Smooth muscle cell (in vitro differentiated cells): ENCODE measurements around the gene ACAA1. TPM values are rescaled to one million over a fixed set of nuclear protein-coding genes. Genes with fewer than 3 reads are reported as not detected.

Source experiments
- DNase-seq: peaks from one replicate; lab custom pipeline; 2025; ENCODE audit not compliant: unreplicated experiment; lab: John Stamatoyannopoulos, UW
- H2AFZ ChIP-seq: fragments of 200-600 bp; sonication (generic); 2 replicates; pipeline ENCODE4 v1.6.0; 2016; ENCODE audit warnings: antibody characterized with exemption, low read depth, mild to moderate bottlenecking
- H3F3A ChIP-seq: fragments of 200-600 bp; sonication (generic); 2 replicates; pipeline ENCODE4 v1.6.0; 2017; ENCODE audit warnings: antibody characterized with exemption, low read depth
- H3K27ac ChIP-seq: fragments of 200-600 bp; sonication (generic); 2 replicates; pipeline ENCODE4 v1.5.1; 2016; ENCODE audit warnings: low read depth, mild to moderate bottlenecking
- H3K27me3 ChIP-seq: fragments of 200-600 bp; sonication (generic); 2 replicates; pipeline ENCODE4 v1.6.1; 2016; ENCODE audit warnings: low read depth, mild to moderate bottlenecking
- H3K36me3 ChIP-seq: fragments of 200-600 bp; sonication (generic); 2 replicates; pipeline ENCODE4 v1.5.1; 2016; ENCODE audit warnings: low read depth
- H3K4me1 ChIP-seq: fragments of 200-600 bp; sonication (generic); 2 replicates; pipeline ENCODE4 v1.5.1; 2016; ENCODE audit warnings: low read depth
- H3K4me2 ChIP-seq: fragments of 200-600 bp; sonication (generic); 2 replicates; pipeline ENCODE4 v1.6.0; 2016; ENCODE audit warnings: mild to moderate bottlenecking
- H3K4me3 ChIP-seq: fragments of 200-600 bp; sonication (generic); 2 replicates; pipeline ENCODE4 v1.5.1; 2016; ENCODE audit warnings: mild to moderate bottlenecking
- H3K79me2 ChIP-seq: fragments of 200-600 bp; sonication (generic); 2 replicates; pipeline ENCODE4 v1.6.0; 2016; ENCODE audit warnings: low read depth, mild to moderate bottlenecking
- H3K9ac ChIP-seq: fragments of 200-600 bp; sonication (generic); 2 replicates; pipeline ENCODE4 v1.6.0; 2016; ENCODE audit warnings: low read depth
- H3K9me3 ChIP-seq: fragments of 200-600 bp; sonication (generic); replicated peaks from 2 replicates; pipeline ENCODE4 v1.5.1; 2016; ENCODE audit warnings: low read depth
- H4K20me1 ChIP-seq: fragments of 200-600 bp; sonication (generic); 2 replicates; pipeline ENCODE4 v1.6.0; 2016; ENCODE audit warnings: low read depth
- CTCF ChIP-seq: fragments of 200-600 bp; sonication (generic); IDR thresholded peaks from 2 replicates; pipeline ENCODE4 v1.5.1; 2017; ENCODE audit warnings: borderline replicate concordance, mild to moderate bottlenecking, antibody characterized with exemption; ENCODE audit not compliant: insufficient read depth, poor library complexity, severe bottlenecking
- WGBS: methylation state at CpG from one replicate; pipeline ENCODE4 v1.1.7; 2016; ENCODE audit warnings: low lambda C conversion rate; 5-methylcytosine and 5-hydroxymethylcytosine counted together
- polyA plus RNA-seq: library from polyadenylated mRNA; unstranded; fragments of >200 nt; fragmentation: Nextera tagmentation; extraction: Ambion mirVana; gene quantifications from 2 replicates; pipeline ENCODE4 v1.2.1, GENCODE V29; 2016
- total RNA-seq: library from RNA; depleted of rRNA; stranded (reverse); fragments of >200 nt; gene quantifications from 2 replicates; pipeline ENCODE4 v1.2.3, GENCODE V29; 2014

Gene ACAA1
- total and polyA plus RNA-seq, 2 experiments from 2014 or later, result 22.7 to 41.8 TPM

- no peak for TF ChIP-seq CTCF
- H3K27me3 ChIP-seq, result peaks cover 10% of the 10 kb centered on the region
- H3K4me3 ChIP-seq, result no peak overlapping the region
- H3K9me3 ChIP-seq, result no peaks in the 10 kb centered on the region
- H4K20me1 ChIP-seq, result no peaks in the 10 kb centered on the region
- H2AFZ ChIP-seq, result no peak overlapping the region
- peaks cover 13% of the 10 kb centered on the region for H3K4me1 ChIP-seq
- DNase-seq, result no peak
- H3K4me2 ChIP-seq, result no peak overlapping the region
- no peak overlapping the region for H3K27ac ChIP-seq
- no peak overlapping the region for H3K9ac ChIP-seq
- no peaks in the 10 kb centered on the region for H3K79me2 ChIP-seq
- WGBS, result 90% methylated on average over 3 of the region's 3 CpGs
- no peaks in the 10 kb centered on the region for H3F3A ChIP-seq
- H3K36me3 ChIP-seq, result no peaks in the 10 kb centered on the region
Observed at GRCh38 chr3:38094999-38095398, 41.9 kb downstream of the ACAA1 start.

GRCh38 chr3:38090453-38090852, 46.5 kb downstream of the ACAA1 start:
- no peaks in the 10 kb centered on the region for H4K20me1 ChIP-seq
- H3K27ac ChIP-seq, result no peak overlapping the region
- no peak overlapping the region for H3K4me3 ChIP-seq
- H3K27me3 ChIP-seq, result peaks cover 10% of the 10 kb centered on the region
- no peaks in the 10 kb centered on the region for H3F3A ChIP-seq
- no peak overlapping the region for H2AFZ ChIP-seq
- no peak overlapping the region for H3K9ac ChIP-seq
- WGBS, result 91% methylated on average over 3 of the region's 3 CpGs
- no peaks in the 10 kb centered on the region for H3K4me1 ChIP-seq
- H3K4me2 ChIP-seq, result no peak overlapping the region
- TF ChIP-seq CTCF, result no peak
- H3K36me3 ChIP-seq, result no peaks in the 10 kb centered on the region
- no peaks in the 10 kb centered on the region for H3K9me3 ChIP-seq
- no peak for DNase-seq
- H3K79me2 ChIP-seq, result no peaks in the 10 kb centered on the region

- no peaks in the 10 kb centered on the region for H3K79me2 ChIP-seq
- H3K4me2 ChIP-seq, result no peak overlapping the region
- H3K27me3 ChIP-seq, result peaks cover 10% of the 10 kb centered on the region
- H3K4me3 ChIP-seq, result no peak overlapping the region
- H3K9ac ChIP-seq, result no peak overlapping the region
- H3K27ac ChIP-seq, result no peak overlapping the region
- H3K9me3 ChIP-seq, result no peaks in the 10 kb centered on the region
- DNase-seq, result no peak
- no peak overlapping the region for H2AFZ ChIP-seq
- H3F3A ChIP-seq, result no peaks in the 10 kb centered on the region
- 86% methylated on average over 2 of the region's 2 CpGs for WGBS
- no peaks in the 10 kb centered on the region for H4K20me1 ChIP-seq
- H3K4me1 ChIP-seq, result no peaks in the 10 kb centered on the region
- H3K36me3 ChIP-seq, result no peaks in the 10 kb centered on the region
- TF ChIP-seq CTCF, result no peak
Observed at GRCh38 chr3:38089163-38089562, 47.8 kb downstream of the ACAA1 start.
